Measurements from ENCODE around the gene CHST2. TPM values are rescaled to one million over a fixed set of nuclear protein-coding genes. Genes with fewer than 3 reads are reported as not detected.

Gene CHST2
- polyA plus RNA-seq, 1 donor (not counting 4 experiments of a cell fraction or from before 2014, with no cell fraction given) = 1.6 TPM

- FAIRE-seq (no peak), DNase-seq (ENCODE audit: low read depth, low spot score) (no peak)
- no peak for TF ChIP-seq CTCF (optimal IDR thresholded peaks at IDR 0.05 in 1 of 3, IDR thresholded peaks at IDR 0.05 in 1 of 3, conservative IDR thresholded peaks at IDR 0.05 in 1 of 3; ENCODE audit: extremely low read depth in 1 of 3, insufficient read depth in 2 of 3, low read length in 3 of 3)
- TF ChIP-seq EZH2 (IDR thresholded peaks at IDR 0.05; ENCODE audit: low read length) = no peak
- H3K27ac ChIP-seq (ENCODE audit: control insufficient read depth, insufficient read depth, low read length) = peak overlapping the region; percentile 64
- no peak overlapping the region for H3K9ac ChIP-seq (ENCODE audit: control insufficient read depth, extremely low read depth, insufficient read depth, low read length)
- peaks cover 29% of the 10 kb centered on the region for H3K4me1 ChIP-seq (ENCODE audit: control insufficient read depth, extremely low read depth, insufficient read depth, low read length)
- H3K36me3 ChIP-seq (ENCODE audit: control insufficient read depth in 2 of 2, extremely low read depth in 1 of 2, insufficient read depth in 2 of 2, low read length in 2 of 2) = no peaks in the 10 kb centered on the region
- no peaks in the 10 kb centered on the region for H3K79me2 ChIP-seq (ENCODE audit: control insufficient read depth, insufficient read depth, low read length)
- H3K9me3 ChIP-seq (ENCODE audit: control insufficient read depth, low read depth, low read length) = no peaks in the 10 kb centered on the region
- no peak overlapping the region for H3K4me2 ChIP-seq (ENCODE audit: control insufficient read depth, extremely low read depth, insufficient read depth, low read depth, low read length)
- no peak overlapping the region for H2AFZ ChIP-seq (ENCODE audit: control insufficient read depth, low read length)
- no peaks in the 10 kb centered on the region for H3K9me1 ChIP-seq (ENCODE audit: control insufficient read depth, extremely low read depth, insufficient read depth, low read length)
- H3K4me3 ChIP-seq (ENCODE audit: control insufficient read depth in 2 of 3, extremely low read depth in 1 of 3, insufficient read depth in 2 of 3, low read depth in 1 of 3, low read length in 3 of 3) = no peak overlapping the region
- H4K20me1 ChIP-seq (ENCODE audit: control insufficient read depth, extremely low read depth, insufficient read depth, low read length) = no peaks in the 10 kb centered on the region
- dilution Hi-C loops (cut with MboI; ENCODE audit: extremely low pct_ligation_motif_present, low sequenced_read_pairs) = no loop called here
- H3K27me3 ChIP-seq (ENCODE audit: control insufficient read depth, extremely low read depth, insufficient read depth, low read length) = no peaks in the 10 kb centered on the region
Observed at GRCh38 chr3:143168855-143169192, 49.3 kb downstream of the CHST2 start.

- no peak overlapping the region for H2AFZ ChIP-seq (ENCODE audit: control insufficient read depth, low read length)
- H3K4me3 ChIP-seq (ENCODE audit: control insufficient read depth in 2 of 3, extremely low read depth in 1 of 3, insufficient read depth in 2 of 3, low read depth in 1 of 3, low read length in 3 of 3) = no peak overlapping the region
- no peaks in the 10 kb centered on the region for H3K9me1 ChIP-seq (ENCODE audit: control insufficient read depth, extremely low read depth, insufficient read depth, low read length)
- no peak overlapping the region for H3K27ac ChIP-seq (ENCODE audit: control insufficient read depth, insufficient read depth, low read length)
- H3K79me2 ChIP-seq (ENCODE audit: control insufficient read depth, insufficient read depth, low read length) = no peaks in the 10 kb centered on the region
- no peaks in the 10 kb centered on the region for H3K9me3 ChIP-seq (ENCODE audit: control insufficient read depth, low read depth, low read length)
- no peak overlapping the region for H3K4me2 ChIP-seq (ENCODE audit: control insufficient read depth, extremely low read depth, insufficient read depth, low read depth, low read length)
- dilution Hi-C loops (cut with MboI; ENCODE audit: extremely low pct_ligation_motif_present, low sequenced_read_pairs) = no loop called here
- H3K27me3 ChIP-seq (ENCODE audit: control insufficient read depth, extremely low read depth, insufficient read depth, low read length) = no peaks in the 10 kb centered on the region
- no peak for FAIRE-seq
- no peaks in the 10 kb centered on the region for H4K20me1 ChIP-seq (ENCODE audit: control insufficient read depth, extremely low read depth, insufficient read depth, low read length)
- no peak for TF ChIP-seq CTCF (optimal IDR thresholded peaks at IDR 0.05 in 1 of 3, IDR thresholded peaks at IDR 0.05 in 1 of 3, conservative IDR thresholded peaks at IDR 0.05 in 1 of 3; ENCODE audit: extremely low read depth in 1 of 3, insufficient read depth in 2 of 3, low read length in 3 of 3)
- no peak for TF ChIP-seq EZH2 (IDR thresholded peaks at IDR 0.05; ENCODE audit: low read length)
- H3K36me3 ChIP-seq (ENCODE audit: control insufficient read depth in 2 of 2, extremely low read depth in 1 of 2, insufficient read depth in 2 of 2, low read length in 2 of 2) = no peaks in the 10 kb centered on the region
- peaks cover 29% of the 10 kb centered on the region for H3K4me1 ChIP-seq (ENCODE audit: control insufficient read depth, extremely low read depth, insufficient read depth, low read length)
- DNase-seq (ENCODE audit: low read depth, low spot score) = no peak
- H3K9ac ChIP-seq (ENCODE audit: control insufficient read depth, extremely low read depth, insufficient read depth, low read length) = no peak overlapping the region
Observed at GRCh38 chr3:143170074-143170473, 50.5 kb downstream of the CHST2 start.
